MM.1S (cell line): ENCODE results near the gene FNIP2.

Experiments
- EZH2 ChIP-seq: fragments of 300-600 bp; sonication (generic); optimal IDR thresholded peaks from 2 replicates; pipeline ENCODE3; 2017; ENCODE audit warnings: low read depth, mild to moderate bottlenecking, antibody characterized with exemption, low read length, mixed read lengths
- TF ChIP-seq, protein P1 (sequence below): fragments of 300-600 bp; sonication (generic); IDR thresholded peaks from 2 replicates; pipeline ENCODE4 v1.5.1; 2016; ENCODE audit warnings: antibody characterized with exemption, low read length, mixed read lengths

DNA sequence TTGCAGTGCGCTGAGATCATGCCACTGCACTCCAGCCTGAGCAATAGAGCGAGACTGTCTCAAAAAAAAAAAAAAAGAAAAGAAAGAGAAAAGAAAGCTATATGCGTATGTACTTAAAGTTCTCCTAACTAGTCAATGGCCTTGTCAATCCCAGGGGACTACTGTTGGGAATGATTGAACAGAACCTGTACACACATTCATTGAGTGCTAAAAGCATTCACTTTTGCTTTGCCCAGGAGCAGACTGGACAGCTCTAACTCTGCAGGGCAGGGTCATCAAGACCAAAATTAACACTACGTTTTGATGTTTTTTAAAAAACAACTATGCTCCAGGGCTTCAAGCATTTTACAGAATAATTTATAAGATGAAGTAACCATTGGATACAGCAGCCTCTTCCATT lies 106.2 kb downstream of the FNIP2 start:
- no peak for TF ChIP-seq EZH2
- TF ChIP-seq, protein P1, sequence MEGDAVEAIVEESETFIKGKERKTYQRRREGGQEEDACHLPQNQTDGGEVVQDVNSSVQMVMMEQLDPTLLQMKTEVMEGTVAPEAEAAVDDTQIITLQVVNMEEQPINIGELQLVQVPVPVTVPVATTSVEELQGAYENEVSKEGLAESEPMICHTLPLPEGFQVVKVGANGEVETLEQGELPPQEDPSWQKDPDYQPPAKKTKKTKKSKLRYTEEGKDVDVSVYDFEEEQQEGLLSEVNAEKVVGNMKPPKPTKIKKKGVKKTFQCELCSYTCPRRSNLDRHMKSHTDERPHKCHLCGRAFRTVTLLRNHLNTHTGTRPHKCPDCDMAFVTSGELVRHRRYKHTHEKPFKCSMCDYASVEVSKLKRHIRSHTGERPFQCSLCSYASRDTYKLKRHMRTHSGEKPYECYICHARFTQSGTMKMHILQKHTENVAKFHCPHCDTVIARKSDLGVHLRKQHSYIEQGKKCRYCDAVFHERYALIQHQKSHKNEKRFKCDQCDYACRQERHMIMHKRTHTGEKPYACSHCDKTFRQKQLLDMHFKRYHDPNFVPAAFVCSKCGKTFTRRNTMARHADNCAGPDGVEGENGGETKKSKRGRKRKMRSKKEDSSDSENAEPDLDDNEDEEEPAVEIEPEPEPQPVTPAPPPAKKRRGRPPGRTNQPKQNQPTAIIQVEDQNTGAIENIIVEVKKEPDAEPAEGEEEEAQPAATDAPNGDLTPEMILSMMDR: no peak
